Mesenteric fat pad (tissue), 1 donor: Measurements from ENCODE around the gene POLG. TPM values are rescaled to one million over a fixed set of nuclear protein-coding genes. Genes with fewer than 3 reads are reported as not detected.

Experiments used
- DNase-seq: peaks from one replicate; pipeline ENCODE4 v3.0.0-alpha.2; 2020; ENCODE audit warnings: low spot score
- total RNA-seq: library from RNA; stranded (reverse); fragmentation: NEBNext Ultra II Directional; extraction: Animal tissue kit (Norgen Biotek cat#: 25700); gene quantifications from one replicate; pipeline ENCODE4 v1.2.1, GENCODE V29; 2021
- donor health status: DM: yes; HTN: yes; CAD: no.

Gene POLG
- total RNA-seq, 1 donor from 2014 or later: 67.1 TPM

GRCh38 chr15:89370120-89370977 lies 35.7 kb upstream of the POLG start:
- DNase-seq: no peak

GRCh38 chr15:89369341-89369947 lies 34.8 kb upstream of the POLG start:
- DNase-seq: no peak

GRCh38 chr15:89368566-89369223 lies 34.1 kb upstream of the POLG start:
- no peak for DNase-seq

- no peak for DNase-seq
These were observed 33.1 kb upstream of the POLG start for GRCh38 chr15:89367485-89368451.

DNA sequence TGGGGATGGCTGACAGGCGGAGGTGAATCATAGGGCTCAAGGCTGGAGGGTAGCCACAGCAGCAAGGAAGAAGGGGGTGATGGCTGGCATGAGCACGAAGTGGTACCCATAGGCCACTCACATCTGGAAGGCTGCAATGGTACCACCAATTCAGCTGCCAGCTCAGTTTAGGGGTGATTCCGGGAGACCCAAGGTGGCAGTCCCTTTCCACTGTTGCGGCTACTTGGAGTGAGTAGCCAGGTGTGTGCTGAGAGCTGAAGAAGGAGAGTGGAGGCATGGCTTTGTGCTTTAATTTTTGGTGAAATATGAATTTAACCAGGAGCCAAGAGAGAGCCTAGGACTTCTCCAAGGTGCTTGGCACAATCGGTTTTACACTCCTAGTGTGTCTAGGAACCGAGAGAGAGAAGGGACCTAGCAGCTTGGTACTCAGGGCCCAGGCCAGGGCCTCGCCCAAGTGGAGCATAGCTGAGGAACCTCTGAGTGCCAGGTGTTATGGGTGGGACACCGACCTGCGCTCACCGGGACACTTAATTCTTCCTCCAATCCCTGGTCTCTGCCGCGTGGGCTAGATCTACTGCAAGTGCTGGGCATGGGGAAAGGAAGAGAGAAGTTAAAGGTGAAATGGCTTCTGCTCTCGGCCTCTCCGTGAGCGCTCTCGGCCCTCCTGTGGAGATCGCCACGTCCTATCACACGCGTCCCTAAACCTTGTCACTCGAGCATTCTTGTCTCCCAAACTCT lies 32.2 kb upstream of the POLG start:
- DNase-seq: no peak

DNA sequence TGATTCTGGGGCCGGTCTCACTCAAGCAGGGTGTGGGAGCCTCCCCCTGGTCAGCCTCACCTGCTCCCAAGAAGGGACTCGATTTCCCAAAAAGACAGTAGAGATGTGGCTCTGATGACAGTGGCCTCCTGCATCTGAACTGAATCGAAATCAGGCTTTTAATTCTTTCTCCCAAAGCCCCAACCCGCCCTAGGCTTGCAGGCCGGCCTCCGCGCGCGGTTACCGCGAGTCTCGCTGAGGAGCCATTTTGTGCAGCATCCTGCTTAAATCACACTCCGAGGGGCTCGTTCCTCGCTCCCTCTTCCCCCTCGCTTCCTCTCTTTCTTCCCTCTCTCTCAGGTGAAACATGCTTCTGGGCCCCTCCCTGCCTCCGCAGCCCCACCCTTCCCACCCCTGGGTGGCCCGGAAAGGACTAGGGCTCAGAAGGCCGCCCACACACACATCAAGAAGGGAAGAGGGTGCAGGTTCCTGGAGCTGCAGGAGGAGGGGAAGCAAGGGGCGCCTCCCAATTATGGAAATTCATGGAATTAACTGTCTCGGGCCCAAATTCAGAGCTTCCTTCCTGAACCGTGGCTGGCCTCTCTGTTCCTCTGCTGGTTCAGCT lies 30.9 kb upstream of the POLG start:
- DNase-seq: no peak

DNA sequence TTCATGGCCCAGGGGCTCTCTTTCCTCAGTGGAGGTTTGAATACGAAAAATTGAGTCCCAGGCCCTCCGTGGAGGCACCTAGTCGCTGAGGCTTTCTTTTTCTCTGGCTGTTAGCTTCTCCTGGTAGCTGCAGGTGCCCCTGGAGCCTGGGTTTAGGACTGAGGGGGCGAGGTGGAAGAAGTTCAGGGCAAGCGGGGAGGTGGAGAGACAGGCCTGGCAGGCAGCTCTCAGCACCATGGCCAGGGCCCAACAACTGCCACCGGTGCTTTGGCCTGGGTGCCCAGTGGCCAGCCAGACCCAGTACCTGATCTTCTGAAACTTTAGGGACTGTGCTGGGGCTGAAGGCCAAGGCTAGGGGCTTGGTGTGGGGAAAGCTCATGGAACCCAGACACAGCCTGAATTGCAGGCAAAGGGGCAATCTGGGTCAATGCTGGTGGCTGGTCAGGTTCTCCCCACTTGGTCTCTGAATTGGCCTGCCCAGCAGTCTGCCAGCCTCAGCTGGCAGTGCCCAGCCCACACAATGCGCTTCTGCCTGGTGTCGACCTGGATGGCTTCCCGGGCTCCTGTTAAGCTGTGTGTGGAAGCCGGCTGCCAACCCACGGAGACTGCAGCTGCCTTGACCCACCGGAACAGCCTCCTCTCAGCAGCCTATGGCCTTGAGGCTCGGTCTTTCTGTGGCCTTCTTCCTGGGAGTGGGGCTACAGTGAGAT lies 30.3 kb upstream of the POLG start:
- no peak for DNase-seq

GRCh38 chr15:89364341-89364740 lies 29.7 kb upstream of the POLG start:
- DNase-seq: no peak

DNA sequence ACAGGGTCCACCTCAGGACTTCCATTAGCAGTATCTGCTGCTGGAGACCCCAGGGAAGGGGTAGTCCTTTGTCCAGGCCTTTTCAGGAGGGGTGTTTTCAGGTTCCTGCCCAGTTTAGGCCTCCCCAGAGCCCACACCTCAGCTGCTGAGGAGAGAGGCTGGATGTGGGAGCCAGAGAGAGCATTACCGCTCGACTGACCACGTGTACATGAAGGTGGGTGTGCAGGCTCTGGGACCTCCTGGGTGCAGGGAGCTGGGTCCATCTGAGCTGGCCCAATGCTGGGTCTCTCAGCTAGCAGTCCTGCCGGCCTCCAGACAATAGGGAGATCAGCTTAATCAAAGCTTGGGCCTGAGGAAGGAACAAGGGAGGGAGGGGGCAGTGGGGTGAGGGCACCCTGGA lies 29.1 kb upstream of the POLG start:
- no peak for DNase-seq

- DNase-seq: no peak
These were observed 28.5 kb upstream of the POLG start for GRCh38 chr15:89363133-89363532.

DNA sequence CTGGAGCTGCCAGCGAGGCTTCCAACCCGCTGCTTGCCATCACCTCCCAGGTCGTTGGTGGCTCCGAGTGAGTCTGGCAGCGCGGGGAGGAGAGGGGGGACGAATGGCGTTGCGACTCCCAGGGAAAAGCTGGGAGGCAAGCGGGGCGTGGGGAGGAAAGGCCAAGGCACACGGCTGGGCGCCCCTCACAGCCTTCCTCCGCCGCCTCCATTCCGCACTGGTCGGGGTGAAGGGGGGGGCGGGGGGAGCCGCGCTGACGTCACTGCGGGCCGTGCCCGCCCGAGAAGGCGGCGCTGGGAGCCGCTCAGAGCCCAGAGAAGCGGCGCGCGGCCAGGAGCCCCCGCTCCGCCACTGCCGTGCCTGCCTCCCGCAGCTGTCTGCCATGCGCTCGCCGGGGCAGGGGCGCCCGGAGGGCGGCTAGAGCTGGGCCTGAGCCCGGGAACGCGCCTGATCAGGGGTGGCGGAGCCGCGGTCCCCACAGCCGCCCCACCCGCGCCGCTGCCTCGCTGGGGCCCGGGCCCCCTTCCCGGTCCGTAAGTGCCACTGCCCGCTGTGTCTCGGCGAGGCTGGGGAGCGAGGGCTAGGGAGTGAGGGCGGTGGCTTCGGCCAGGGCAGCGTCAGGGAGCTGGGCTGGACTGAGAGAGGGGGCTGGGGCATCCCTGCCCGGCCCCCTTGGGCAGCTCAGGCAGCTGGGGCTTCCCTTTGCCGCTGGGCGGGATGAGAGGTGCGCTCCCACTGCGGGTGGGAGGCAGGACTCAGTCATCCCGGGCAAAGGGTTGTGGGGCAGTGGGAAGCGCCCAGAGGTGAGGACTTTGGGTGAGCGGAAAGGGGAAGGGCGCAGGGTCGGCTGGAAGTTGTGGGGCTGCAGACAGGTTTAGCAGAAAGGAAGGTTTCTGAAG lies 27.8 kb upstream of the POLG start:
- peak; percentile 73 for DNase-seq

DNA sequence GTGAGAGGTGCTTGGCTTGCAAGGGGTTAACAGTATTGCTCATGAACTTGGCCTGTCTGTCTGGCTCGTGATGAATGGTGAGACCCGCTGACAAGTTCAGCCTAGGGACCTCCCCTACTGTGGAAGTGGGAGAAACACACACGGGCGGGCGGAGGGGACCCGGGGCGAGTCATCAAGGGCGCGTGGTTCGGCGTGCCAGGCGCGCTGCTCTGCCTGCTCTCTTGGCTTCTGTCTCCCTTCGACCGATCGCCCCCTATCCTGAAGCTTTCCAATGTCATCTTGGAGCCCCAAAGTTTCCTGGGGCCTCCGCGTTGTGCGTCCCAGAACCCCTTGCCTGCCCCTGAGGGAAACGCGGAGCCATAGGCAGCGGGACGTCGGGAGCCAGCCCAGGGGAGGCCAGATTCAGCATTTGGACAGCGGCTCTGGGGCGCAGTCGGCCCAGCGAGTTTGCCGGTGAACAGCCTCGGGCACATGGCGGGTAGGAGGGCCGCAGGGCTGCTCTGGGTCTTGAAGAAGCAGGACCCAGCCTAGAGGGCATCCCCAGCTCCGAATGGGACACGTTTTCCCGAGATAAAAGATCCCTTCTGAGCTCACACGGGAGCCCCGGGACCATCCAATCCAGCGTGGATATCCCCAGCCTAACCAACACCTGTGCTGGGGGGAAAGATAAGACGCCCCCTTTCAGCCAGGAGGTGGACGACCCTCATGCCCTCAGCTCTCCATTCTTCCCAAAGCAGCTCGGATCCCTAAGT lies 27.0 kb upstream of the POLG start:
- DNase-seq: no peak

DNA sequence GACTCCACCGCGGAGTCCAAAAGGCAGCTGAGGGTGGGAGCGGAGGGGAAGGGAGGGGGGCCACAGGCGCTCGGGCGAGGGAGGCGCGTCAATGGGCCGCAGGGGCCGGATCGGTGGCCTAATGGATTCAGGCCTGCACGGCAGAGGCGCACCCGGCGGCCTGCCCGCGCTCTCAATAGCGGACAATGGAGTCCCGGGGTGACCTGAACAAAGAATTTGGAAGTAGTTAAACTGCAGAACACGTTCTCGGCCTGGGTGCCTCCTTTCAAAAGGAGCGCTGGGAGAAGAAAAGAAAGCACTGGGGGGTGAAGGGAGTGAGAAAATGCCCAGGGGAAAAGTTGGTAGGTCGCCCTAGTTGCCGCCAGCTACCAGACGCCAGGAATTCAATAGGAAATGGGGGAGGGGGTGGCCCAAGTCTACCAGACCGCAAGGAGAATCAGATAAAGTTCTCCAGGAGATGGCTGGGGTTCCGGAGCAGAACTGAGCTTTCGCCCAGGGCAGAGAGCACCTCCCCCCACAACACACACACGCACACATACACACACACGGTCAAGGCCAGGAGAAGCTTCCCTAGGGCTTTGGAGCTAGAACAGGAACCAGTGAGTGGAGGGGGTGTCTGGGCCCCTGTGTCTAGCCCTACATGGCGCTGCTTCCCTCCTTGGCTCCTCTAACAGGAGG lies 25.8 kb upstream of the POLG start:
- DNase-seq: no peak

GRCh38 chr15:89359471-89360293 lies 25.1 kb upstream of the POLG start:
- DNase-seq: no peak

DNA sequence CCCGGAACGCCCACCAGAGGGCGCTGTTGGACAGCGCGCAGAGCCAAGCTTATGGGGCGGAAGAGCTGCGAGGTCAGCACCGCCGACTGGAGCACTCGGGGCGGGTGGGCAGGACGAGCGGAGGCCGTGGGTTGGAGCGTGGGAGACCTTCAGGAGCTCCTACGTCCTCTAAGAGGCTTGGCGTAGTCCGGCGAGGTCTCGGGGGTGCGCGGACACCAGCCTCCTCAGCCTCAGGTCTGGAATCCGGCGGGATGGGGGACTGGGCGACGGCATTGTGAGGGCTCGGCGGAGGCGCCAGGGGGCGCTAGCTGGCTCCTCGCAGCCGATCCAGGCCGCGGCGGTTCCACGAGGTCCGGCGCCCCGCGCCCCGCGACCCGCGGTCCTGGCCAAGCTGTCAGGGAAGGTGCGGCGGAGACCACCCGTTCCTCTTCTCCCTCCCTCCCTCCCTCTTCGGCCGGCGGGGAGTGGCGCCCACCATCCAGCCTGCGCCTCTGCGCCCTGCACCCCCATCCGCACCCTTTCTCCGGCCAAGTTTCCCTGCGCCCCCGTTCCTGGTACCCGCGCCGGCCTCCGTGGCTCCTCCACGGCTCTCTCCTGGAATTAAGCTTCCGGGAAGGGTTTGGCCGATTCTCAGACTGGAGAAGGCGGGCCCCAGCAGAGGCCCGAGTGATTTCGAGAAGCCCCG lies 24.3 kb upstream of the POLG start:
- peak; percentile 94 for DNase-seq

GRCh38 chr15:89358435-89358754 lies 23.8 kb upstream of the POLG start:
- DNase-seq: no peak
